HCT116 (cell line): ENCODE data around the gene SLC13A4. TPM values are rescaled to one million over a fixed set of nuclear protein-coding genes. Genes with fewer than 3 reads are reported as not detected.

Experiments used
- ATAC-seq: fragments of 200-7000 bp; cut with Tn5 transposase; 2 replicates; pipeline ENCODE4 v1.9.1; 2020; ENCODE audit warnings: mild to moderate bottlenecking, moderate library complexity
- BruUV-seq: library from RNA; stranded (reverse); fragments of 400-500 nt; replicated peaks from 2 replicates; lab custom pipeline; 2021; lab: Mats Ljungman, UMichigan
- CTCF ChIA-PET: fragments of 300-600 bp; sonication (Branson Sonifier 250); formaldehyde crosslinking; loops from one replicate; lab custom pipeline; 2021; ENCODE audit warnings: antibody characterized with exemption; lab: Charles Lee
- POLR2A ChIA-PET: fragments of 300-600, 350-600 bp; sonication (Branson Sonifier 250); formaldehyde crosslinking; loops from one replicate; lab custom pipeline; 2021; ENCODE audit warnings: antibody characterized with exemption; lab: Charles Lee
- RAD21 ChIA-PET, 2 experiments: fragments of 300-600 bp; sonication (Branson Sonifier 250); formaldehyde crosslinking; loops; one replicate each; lab custom pipeline; 2023; ENCODE audit warnings: low total read pairs in 2 of 2; ENCODE audit not compliant: uncharacterized antibody in 2 of 2, unreplicated experiment in 2 of 2, low non-redundant PET in 1 of 2; lab: Charles Lee
- DNase-seq: peaks from one replicate; pipeline ENCODE4 v3.0.0-alpha.2; 2010; ENCODE audit warnings: low read depth, low spot score
- H2AFZ ChIP-seq: fragments of 200-600 bp; shearing (Covaris generic), sonication (generic); 2 replicates; pipeline ENCODE4 v1.6.1; 2017; ENCODE audit warnings: low read depth, mixed run types, mixed read lengths, antibody characterized with exemption, low read length; ENCODE audit not compliant: poor library complexity, severe bottlenecking
- H3K27ac ChIP-seq: 2 replicates; pipeline ENCODE4 v1.5.1; 2012; ENCODE audit warnings: low read depth, low read length
- H3K27me3 ChIP-seq: fragments of 200-600 bp; sonication (generic); 2 replicates; pipeline ENCODE4 v1.6.1; 2016; ENCODE audit warnings: mixed run types, low read length, mixed read lengths; ENCODE audit not compliant: insufficient read depth
- H3K36me3 ChIP-seq, 2 experiments: fragments of 200-500 bp in 1 of 2; fragments of 200-600 bp in 1 of 2; sonication (Bioruptor generic) in 1 of 2; sonication (generic) in 1 of 2; 2 replicates each; pipeline versions ENCODE4 v1.5.1 to v1.6.1; 2014 to 2016; ENCODE audit warnings: low read length in 2 of 2, inconsistent platforms in 1 of 2, mixed read lengths in 1 of 2, mixed run types in 1 of 2; ENCODE audit not compliant: insufficient read depth in 2 of 2, control insufficient read depth in 1 of 2
- H3K4me1 ChIP-seq, 2 experiments: fragments of 200-600 bp in 1 of 2; sonication (generic) in 1 of 2; 2 replicates each; pipeline versions ENCODE4 v1.5.1 to v1.6.1; 2012 to 2017; ENCODE audit warnings: low read length in 2 of 2, inconsistent platforms in 1 of 2, mild to moderate bottlenecking in 1 of 2, mixed read lengths in 1 of 2, mixed run types in 1 of 2, moderate library complexity in 1 of 2; ENCODE audit not compliant: insufficient read depth in 2 of 2, control insufficient read depth in 1 of 2
- H3K4me2 ChIP-seq: fragments of 200-600 bp; sonication (generic); 2 replicates; pipeline ENCODE4 v1.6.1; 2017; ENCODE audit warnings: mixed run types, low read length, mixed read lengths
- H3K4me3 ChIP-seq, 2 experiments: fragments of 200-600 bp in 1 of 2; sonication (generic) in 1 of 2; replicated peaks in 1 of 2; 2 replicates each; pipeline ENCODE4 v1.5.1; 2011 to 2016; ENCODE audit warnings: low read length in 2 of 2, control low read depth in 1 of 2, low read depth in 1 of 2, mild to moderate bottlenecking in 1 of 2, mixed read lengths in 1 of 2, mixed run types in 1 of 2
- H3K79me2 ChIP-seq: fragments of 200-600 bp; sonication (generic); 2 replicates; pipeline ENCODE4 v1.6.1; 2017; ENCODE audit warnings: mild to moderate bottlenecking, mixed run types, low read length, moderate library complexity, mixed read lengths; ENCODE audit not compliant: insufficient read depth
- H3K9ac ChIP-seq: fragments of 200-600 bp; sonication (generic); 2 replicates; pipeline ENCODE4 v1.6.1; 2016; ENCODE audit warnings: low read length, mixed read lengths
- H3K9me2 ChIP-seq: fragments of 200-600 bp; sonication (generic), shearing (Covaris generic); 2 replicates; pipeline ENCODE4 v1.6.1; 2017; ENCODE audit warnings: mixed run types, mild to moderate bottlenecking, moderate library complexity; ENCODE audit not compliant: insufficient read depth
- H3K9me3 ChIP-seq, 2 experiments: fragments of 200-500 bp in 1 of 2; fragments of 200-600 bp in 1 of 2; sonication (Bioruptor generic) in 1 of 2; sonication (generic) in 1 of 2; 2 replicates each; pipeline ENCODE4 v1.6.1; 2014 to 2017; ENCODE audit warnings: low read length in 2 of 2, mixed read lengths in 2 of 2, inconsistent platforms in 1 of 2, low read depth in 1 of 2, mild to moderate bottlenecking in 1 of 2, mixed run types in 1 of 2, moderate library complexity in 1 of 2; ENCODE audit not compliant: control insufficient read depth in 1 of 2, insufficient read depth in 1 of 2
- H4K20me1 ChIP-seq: fragments of 200-600 bp; sonication (generic), shearing (Covaris generic); 2 replicates; pipeline ENCODE4 v1.6.1; 2017; ENCODE audit warnings: mixed run types, mild to moderate bottlenecking, moderate library complexity; ENCODE audit not compliant: insufficient read depth
- ATF3 ChIP-seq: IDR thresholded peaks from 2 replicates; pipeline ENCODE4 v1.6.1; 2012
- CBX3 ChIP-seq: IDR thresholded peaks from 2 replicates; pipeline ENCODE4 v1.6.1; 2012; ENCODE audit warnings: low read depth
- CEBPB ChIP-seq: IDR thresholded peaks from 2 replicates; pipeline ENCODE4 v1.6.1; 2012; ENCODE audit warnings: low read depth
- CTCF ChIP-seq, 3 experiments: fragments of 200-600 bp in 1 of 3; sonication (generic) in 1 of 3; IDR thresholded peaks in 2 of 3; conservative IDR thresholded peaks in 1 of 3; 2 replicates each; pipeline ENCODE4 v1.5.1; 2012 to 2017; ENCODE audit warnings: low read depth in 2 of 3, low read length in 2 of 3, antibody characterized with exemption in 1 of 3, borderline replicate concordance in 1 of 3, control low read depth in 1 of 3, mild to moderate bottlenecking in 1 of 3, mixed read lengths in 1 of 3, mixed run types in 1 of 3, moderate library complexity in 1 of 3; ENCODE audit not compliant: insufficient read depth in 1 of 3
- EGR1 ChIP-seq: IDR thresholded peaks from 2 replicates; pipeline ENCODE4 v1.6.1; 2012; ENCODE audit warnings: low read depth
- ELF1 ChIP-seq: IDR thresholded peaks from 2 replicates; pipeline ENCODE4 v1.6.1; 2012; ENCODE audit warnings: low read depth, borderline replicate concordance
- EZH2 ChIP-seq: fragments of 200-600 bp; sonication (generic); IDR thresholded peaks from 2 replicates; pipeline ENCODE4 v1.6.1; 2017; ENCODE audit warnings: antibody characterized with exemption, mixed run types
- FOSL1 ChIP-seq: IDR thresholded peaks from 2 replicates; pipeline ENCODE4 v1.6.1; 2012; ENCODE audit warnings: low read depth
- JUND ChIP-seq: IDR thresholded peaks from 2 replicates; pipeline ENCODE4 v1.6.1; 2012
- POLR2AphosphoS5 ChIP-seq: IDR thresholded peaks from 2 replicates; pipeline ENCODE4 v1.6.1; 2011; ENCODE audit warnings: mild to moderate bottlenecking, low read depth, low read length, moderate library complexity
- SIN3A ChIP-seq: IDR thresholded peaks from 2 replicates; pipeline ENCODE4 v1.6.1; 2012; ENCODE audit warnings: low read depth
- SP1 ChIP-seq: IDR thresholded peaks from 2 replicates; pipeline ENCODE4 v1.6.1; 2012; ENCODE audit warnings: low read depth
- SRF ChIP-seq: IDR thresholded peaks from 2 replicates; pipeline ENCODE4 v1.6.1; 2012; ENCODE audit warnings: low read depth
- TCF7L2 ChIP-seq: IDR thresholded peaks from 2 replicates; pipeline ENCODE4 v1.7.0; 2011; ENCODE audit warnings: borderline replicate concordance, inconsistent platforms; ENCODE audit not compliant: insufficient read depth, insufficient read length; ENCODE audit errors: extremely low read depth
- YY1 ChIP-seq: IDR thresholded peaks from 2 replicates; pipeline ENCODE4 v1.6.1; 2011; ENCODE audit warnings: low read length, low read depth, moderate library complexity, mild to moderate bottlenecking; ENCODE audit not compliant: insufficient replicate concordance; ENCODE audit errors: extremely low read depth
- ZFX ChIP-seq: fragments of 450-650 bp; IDR thresholded peaks from 2 replicates; pipeline ENCODE4 v1.6.1; 2017
- ZNF274 ChIP-seq: fragments of 200-500 bp; sonication (Bioruptor generic); IDR thresholded peaks from 2 replicates; pipeline ENCODE4 v1.6.1; 2014; ENCODE audit warnings: mild to moderate bottlenecking, low read depth, low read length, inconsistent platforms
- intact Hi-C: fragments of 100-400 bp; cut with micrococcal nuclease; formaldehyde crosslinking; loops from 2 replicates; pipeline ENCODE4 v1.10.0; 2022
- total RNA-seq: library from RNA; stranded (reverse); gene quantifications from one replicate; pipeline ENCODE4 v1.2.1, GENCODE V29; 2021; ENCODE audit not compliant: unreplicated experiment
- TF ChIP-seq, protein P1 (sequence below): IDR thresholded peaks from 2 replicates; pipeline ENCODE4 v1.6.1; 2012
- TF ChIP-seq, protein P2 (sequence below): IDR thresholded peaks from 2 replicates; pipeline ENCODE4 v1.6.1; 2012; ENCODE audit warnings: low read depth

The SLC13A4 gene
- total RNA-seq, 1 experiment from 2014 or later = 0.30 TPM

DNA sequence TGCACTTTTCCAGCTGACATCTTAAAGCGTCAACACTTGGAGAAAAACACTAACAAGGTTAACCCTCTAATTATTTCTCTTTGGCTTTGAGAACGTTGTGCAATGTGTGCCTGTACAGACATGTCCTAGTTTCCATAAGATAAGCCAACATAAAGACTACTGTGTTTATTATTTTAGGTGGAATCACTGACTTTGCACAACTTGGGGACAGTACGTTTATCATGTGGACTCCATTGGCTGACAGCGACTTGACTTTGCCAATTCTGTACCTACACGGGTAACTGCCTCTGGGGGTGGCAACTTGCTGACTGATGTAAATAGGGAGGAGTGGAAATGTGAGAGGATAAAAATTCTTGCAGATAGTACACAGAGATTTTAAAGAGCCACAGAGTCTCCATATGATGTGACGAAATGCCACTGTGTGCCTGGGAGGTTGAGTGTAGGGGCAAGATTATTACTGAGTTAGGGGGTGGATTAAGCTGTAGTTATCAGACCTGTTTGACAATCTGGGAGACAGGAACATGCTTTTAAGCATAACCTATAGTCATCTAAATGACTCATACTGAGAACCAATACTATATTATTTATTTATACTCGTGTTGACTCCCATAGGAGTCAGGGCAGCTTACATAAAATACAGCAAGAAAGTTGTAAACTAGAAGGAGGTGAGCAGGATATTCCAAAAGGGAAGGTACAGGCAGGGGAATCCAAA, 21.0 kb downstream of the SLC13A4 start:
- TF ChIP-seq CBX3 (no peak), ZNF274 (no peak), EZH2 (no peak), YY1 (no peak), JUND (no peak), SRF (no peak), TCF7L2 (no peak), POLR2AphosphoS5 (no peak), EGR1 (no peak), ZFX (no peak), CEBPB (no peak), SIN3A (no peak), FOSL1 (no peak), ELF1 (no peak), ATF3 (no peak), CTCF (IDR thresholded peaks at IDR 0.05 in 2 of 3, conservative IDR thresholded peaks at IDR 0.05 in 1 of 3; ENCODE audit: borderline replicate concordance in 1 of 3, insufficient read depth in 1 of 3, low read depth in 2 of 3, low read length in 2 of 3) (no peak), SP1 (no peak)
- TF ChIP-seq, protein P1, sequence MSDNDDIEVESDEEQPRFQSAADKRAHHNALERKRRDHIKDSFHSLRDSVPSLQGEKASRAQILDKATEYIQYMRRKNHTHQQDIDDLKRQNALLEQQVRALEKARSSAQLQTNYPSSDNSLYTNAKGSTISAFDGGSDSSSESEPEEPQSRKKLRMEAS = no peak
- TF ChIP-seq, protein P2, sequence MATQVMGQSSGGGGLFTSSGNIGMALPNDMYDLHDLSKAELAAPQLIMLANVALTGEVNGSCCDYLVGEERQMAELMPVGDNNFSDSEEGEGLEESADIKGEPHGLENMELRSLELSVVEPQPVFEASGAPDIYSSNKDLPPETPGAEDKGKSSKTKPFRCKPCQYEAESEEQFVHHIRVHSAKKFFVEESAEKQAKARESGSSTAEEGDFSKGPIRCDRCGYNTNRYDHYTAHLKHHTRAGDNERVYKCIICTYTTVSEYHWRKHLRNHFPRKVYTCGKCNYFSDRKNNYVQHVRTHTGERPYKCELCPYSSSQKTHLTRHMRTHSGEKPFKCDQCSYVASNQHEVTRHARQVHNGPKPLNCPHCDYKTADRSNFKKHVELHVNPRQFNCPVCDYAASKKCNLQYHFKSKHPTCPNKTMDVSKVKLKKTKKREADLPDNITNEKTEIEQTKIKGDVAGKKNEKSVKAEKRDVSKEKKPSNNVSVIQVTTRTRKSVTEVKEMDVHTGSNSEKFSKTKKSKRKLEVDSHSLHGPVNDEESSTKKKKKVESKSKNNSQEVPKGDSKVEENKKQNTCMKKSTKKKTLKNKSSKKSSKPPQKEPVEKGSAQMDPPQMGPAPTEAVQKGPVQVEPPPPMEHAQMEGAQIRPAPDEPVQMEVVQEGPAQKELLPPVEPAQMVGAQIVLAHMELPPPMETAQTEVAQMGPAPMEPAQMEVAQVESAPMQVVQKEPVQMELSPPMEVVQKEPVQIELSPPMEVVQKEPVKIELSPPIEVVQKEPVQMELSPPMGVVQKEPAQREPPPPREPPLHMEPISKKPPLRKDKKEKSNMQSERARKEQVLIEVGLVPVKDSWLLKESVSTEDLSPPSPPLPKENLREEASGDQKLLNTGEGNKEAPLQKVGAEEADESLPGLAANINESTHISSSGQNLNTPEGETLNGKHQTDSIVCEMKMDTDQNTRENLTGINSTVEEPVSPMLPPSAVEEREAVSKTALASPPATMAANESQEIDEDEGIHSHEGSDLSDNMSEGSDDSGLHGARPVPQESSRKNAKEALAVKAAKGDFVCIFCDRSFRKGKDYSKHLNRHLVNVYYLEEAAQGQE = no peak
- Histone ChIP-seq H3K9me3 (no peaks in the 10 kb centered on the region), H3K9me2 (no peaks in the 10 kb centered on the region), H3K9ac (no peak overlapping the region), H3K4me1 (peaks cover 0 to 9% of the 10 kb centered on the region in 2 experiments; a peak in 1 of 4 replicates), H3K27me3 (no peaks in the 10 kb centered on the region), H3K27ac (no peak overlapping the region), H3K4me2 (no peak overlapping the region), H4K20me1 (no peaks in the 10 kb centered on the region), H3K36me3 (no peaks in the 10 kb centered on the region), H2AFZ (no peak overlapping the region), H3K4me3 (no peak overlapping the region), H3K79me2 (no peaks in the 10 kb centered on the region)
- BruUV-seq = no TSS peak
- ChIA-PET POLR2A (no interaction called here), CTCF (interaction anchor here (1.2 kb wide), 1 partner anchor 10 kb away, joined by 3 read pairs; no protein-coding TSS in a partner anchor), RAD21 (no interaction called here)
- ATAC-seq (no peak), DNase-seq (no peak)
- intact Hi-C loops = no loop called here
